ENCODE results near the gene PPFIBP1.

DNA sequence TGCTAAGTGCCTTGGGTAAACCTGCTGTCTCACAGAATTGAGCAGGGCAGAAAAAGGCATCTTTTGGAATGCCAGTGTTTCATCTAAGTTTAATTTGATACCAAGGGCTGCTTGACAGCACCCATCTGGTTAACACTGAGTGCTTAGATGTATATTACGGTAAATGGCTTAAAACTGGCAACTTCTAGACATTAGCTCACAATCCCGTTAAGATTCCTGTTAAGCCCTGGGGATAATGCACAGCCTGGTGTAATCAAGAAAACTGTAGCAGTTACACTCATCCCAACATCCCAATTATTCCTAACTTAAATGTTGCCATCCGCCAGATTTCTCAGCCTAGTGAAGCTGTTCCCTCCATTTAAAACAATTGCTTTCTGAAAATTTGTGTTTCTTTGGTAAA, 29.9 kb downstream of the PPFIBP1 start:
- TF ChIP-seq, protein P1, sequence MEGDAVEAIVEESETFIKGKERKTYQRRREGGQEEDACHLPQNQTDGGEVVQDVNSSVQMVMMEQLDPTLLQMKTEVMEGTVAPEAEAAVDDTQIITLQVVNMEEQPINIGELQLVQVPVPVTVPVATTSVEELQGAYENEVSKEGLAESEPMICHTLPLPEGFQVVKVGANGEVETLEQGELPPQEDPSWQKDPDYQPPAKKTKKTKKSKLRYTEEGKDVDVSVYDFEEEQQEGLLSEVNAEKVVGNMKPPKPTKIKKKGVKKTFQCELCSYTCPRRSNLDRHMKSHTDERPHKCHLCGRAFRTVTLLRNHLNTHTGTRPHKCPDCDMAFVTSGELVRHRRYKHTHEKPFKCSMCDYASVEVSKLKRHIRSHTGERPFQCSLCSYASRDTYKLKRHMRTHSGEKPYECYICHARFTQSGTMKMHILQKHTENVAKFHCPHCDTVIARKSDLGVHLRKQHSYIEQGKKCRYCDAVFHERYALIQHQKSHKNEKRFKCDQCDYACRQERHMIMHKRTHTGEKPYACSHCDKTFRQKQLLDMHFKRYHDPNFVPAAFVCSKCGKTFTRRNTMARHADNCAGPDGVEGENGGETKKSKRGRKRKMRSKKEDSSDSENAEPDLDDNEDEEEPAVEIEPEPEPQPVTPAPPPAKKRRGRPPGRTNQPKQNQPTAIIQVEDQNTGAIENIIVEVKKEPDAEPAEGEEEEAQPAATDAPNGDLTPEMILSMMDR (IDR thresholded peaks at IDR 0.05): no peak
- no peak for TF ChIP-seq POLR2A (IDR thresholded peaks at IDR 0.05)
- no peak for TF ChIP-seq POLR2AphosphoS5 (IDR thresholded peaks at IDR 0.05)

Data from breast epithelium (tissue), 3 donors.